GM12801 (cell line): ENCODE measurements around the gene CHST8.

ENCODE experiments used
- TF ChIP-seq, protein P1 (sequence below): IDR thresholded peaks from one replicate; pipeline ENCODE4 v1.5.1; 2011; ENCODE audit warnings: control low read depth; ENCODE audit not compliant: insufficient read length; ENCODE audit errors: extremely low read depth

Gene CHST8

DNA sequence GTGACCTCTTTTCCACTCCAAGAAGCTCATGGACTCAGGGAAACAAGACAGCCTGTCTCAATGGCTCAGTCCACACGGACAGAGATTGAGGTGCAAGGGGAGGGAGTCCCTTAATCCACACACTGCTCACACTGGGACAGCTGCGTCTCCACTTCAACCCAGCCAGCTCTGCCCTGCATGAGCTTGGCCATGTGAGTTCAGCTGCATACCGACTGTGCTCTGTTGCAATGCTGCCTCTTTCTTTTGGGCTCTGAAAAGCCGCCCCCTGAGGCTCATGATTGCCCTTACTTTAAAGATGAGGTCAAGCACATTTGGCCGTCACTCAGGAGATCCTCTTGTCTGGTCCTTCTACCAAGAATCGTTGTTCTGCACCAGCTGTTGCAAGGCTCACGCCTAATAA, 110.1 kb downstream of the CHST8 start:
- TF ChIP-seq, protein P1, sequence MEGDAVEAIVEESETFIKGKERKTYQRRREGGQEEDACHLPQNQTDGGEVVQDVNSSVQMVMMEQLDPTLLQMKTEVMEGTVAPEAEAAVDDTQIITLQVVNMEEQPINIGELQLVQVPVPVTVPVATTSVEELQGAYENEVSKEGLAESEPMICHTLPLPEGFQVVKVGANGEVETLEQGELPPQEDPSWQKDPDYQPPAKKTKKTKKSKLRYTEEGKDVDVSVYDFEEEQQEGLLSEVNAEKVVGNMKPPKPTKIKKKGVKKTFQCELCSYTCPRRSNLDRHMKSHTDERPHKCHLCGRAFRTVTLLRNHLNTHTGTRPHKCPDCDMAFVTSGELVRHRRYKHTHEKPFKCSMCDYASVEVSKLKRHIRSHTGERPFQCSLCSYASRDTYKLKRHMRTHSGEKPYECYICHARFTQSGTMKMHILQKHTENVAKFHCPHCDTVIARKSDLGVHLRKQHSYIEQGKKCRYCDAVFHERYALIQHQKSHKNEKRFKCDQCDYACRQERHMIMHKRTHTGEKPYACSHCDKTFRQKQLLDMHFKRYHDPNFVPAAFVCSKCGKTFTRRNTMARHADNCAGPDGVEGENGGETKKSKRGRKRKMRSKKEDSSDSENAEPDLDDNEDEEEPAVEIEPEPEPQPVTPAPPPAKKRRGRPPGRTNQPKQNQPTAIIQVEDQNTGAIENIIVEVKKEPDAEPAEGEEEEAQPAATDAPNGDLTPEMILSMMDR = no peak

DNA sequence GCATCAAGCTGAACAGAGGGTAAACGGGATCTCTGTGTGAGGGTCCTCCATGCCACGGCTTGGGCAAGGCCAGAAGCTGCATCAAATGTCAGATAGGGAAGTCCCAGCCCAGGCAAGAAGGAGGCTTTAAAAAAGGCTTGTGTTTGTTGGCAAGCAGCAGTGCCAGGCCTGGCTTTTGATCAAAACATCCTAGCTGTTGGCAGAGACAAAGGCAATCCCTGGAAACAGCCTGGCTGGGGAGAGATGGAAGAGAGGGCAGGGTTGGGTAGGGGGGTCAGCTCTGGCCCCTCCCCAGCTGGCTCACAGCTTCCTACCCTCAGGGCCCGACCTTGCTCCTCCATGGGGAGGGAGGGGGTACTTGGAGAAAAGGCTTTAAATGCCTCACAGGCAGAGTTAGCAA, 113.2 kb downstream of the CHST8 start:
- TF ChIP-seq, protein P1 = no peak

DNA sequence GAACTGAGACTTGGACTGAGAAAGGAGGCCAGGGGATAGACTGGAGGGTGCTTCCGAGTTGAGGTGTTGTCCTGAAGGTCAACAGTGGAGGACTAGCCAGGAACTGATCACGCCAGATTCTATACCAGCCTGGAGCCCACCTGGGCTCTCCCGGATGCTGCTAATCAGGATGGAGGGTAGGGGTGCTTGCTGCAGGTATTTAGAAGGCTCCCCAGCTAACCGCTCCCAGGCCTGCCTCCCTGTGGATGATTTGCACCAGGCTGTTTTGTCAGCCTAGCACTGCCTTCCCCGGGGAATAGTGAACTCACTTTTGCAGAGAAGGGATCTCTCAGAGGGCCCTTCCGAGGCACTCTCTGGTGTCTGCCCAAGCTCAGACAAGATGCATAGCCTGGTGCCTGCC, 114.4 kb downstream of the CHST8 start:
- TF ChIP-seq, protein P1 = no peak

DNA sequence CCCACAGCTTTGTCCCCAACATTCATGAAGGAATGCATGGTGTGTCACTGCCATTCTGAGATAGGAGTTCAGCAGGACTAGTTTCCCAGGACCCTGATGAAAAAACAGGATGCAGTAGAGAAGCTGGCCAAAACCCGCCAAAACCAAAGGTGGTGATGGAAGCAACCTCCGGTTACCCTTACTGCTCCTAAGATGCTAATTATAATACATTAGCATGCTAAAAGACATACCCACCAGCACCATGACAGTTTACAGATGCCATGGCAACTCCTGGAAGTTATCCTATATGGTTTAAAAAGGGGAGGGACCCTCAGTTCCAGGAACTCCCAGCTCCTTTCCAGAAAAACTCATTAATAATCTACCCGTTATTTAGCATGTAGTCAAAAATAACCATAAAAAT, 115.0 kb downstream of the CHST8 start:
- TF ChIP-seq, protein P1 = no peak

DNA sequence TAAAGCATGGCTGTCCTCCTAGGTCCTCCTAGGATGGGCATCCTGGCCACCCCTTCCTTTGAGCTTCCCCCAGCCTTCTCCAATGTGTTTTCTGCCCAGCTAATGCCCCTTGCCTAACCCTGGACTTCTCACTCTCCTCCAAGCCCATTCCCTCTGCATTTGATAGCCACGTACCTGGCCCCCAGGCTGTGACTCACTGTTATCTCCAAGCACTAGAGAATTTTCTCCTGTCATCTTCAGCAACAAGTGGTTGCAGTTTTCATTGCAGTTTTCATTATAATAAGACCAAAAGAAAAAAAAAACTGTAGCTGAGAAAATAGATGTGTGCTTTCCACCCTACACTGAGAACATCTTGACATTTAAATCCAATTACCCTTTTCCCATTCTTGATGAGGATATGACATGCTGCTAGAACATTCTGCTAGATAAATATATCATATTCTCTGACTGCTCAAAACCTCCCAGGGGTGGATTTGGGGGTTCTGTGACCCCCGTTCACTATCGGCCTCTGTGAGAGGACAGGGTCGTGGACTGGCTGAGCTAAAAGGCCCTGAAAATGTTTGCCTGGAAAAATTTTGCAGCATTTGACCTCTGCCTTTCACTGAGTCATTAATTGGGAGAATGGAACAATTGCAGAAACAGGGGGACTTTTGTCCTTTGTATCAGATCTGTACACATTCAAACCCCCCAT, 116.1 kb downstream of the CHST8 start:
- TF ChIP-seq, protein P1 = no peak

DNA sequence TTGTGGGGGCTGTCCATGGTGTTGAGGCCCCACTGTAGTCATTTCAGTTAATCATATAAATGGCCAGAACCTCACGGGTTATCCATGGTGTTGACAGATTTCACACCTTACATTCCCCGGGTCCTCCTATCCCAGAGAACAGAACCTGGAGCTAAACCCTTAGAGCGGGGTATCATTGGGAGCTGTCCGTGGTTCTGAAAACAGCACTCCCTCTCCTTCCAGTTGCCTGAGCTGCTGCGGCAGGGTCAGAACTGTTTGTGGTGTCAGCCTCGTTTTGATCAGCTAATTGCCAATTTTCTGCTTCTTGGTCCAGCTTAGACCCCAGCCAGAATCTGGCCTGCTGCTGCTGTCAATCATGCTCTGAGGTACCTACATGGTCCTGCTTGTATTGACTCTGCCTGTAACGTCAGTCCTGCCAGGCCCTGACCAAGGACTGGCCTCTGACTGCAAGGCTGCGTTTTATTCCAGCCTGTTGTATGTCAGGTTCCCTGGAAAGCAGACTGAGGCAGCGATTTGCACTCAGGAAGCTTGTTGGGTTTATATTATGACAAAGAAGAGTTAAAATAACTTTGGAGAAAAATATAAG, 119.2 kb downstream of the CHST8 start:
- TF ChIP-seq, protein P1 = no peak

DNA sequence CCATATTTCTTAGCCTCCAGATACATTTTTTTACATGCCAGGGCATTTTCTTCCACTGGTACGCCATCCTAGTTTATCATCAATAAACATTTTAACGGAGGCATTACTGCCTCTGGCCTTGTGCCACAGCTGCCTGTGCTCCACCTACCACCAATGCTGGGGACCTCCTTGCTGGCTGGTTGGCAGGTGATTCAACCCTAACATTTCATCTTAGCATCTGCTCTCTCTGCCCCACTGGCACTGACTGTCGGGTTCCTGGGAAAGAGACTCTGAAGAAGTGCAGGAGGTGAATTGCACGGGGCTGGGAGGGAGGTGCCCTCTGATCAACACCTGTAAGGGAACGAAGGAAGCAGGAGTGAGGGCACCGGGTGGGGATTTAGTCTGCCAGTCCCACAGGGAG, 123.5 kb downstream of the CHST8 start:
- TF ChIP-seq, protein P1 = no peak
